NCI-H526 treated with DMSO at 0.1 percent for 48 hours (cell line): Measurements from ENCODE around the gene HSPG2.

Experiments used
- DNase-seq: peaks from one replicate; lab custom pipeline; 2025; lab: John Stamatoyannopoulos, UW

The HSPG2 gene

GRCh38 chr1:21898326-21899200 lies 38.5 kb downstream of the HSPG2 start:
- DNase-seq = no peak

GRCh38 chr1:21897844-21898243 lies 39.3 kb downstream of the HSPG2 start:
- DNase-seq = no peak

- DNase-seq = no peak
Measured at GRCh38 chr1:21896652-21897532, 40.2 kb downstream of the HSPG2 start.

GRCh38 chr1:21896026-21896425 lies 41.1 kb downstream of the HSPG2 start:
- DNase-seq = no peak

GRCh38 chr1:21894034-21894881 lies 42.9 kb downstream of the HSPG2 start:
- DNase-seq = no peak

GRCh38 chr1:21893046-21893805 lies 43.9 kb downstream of the HSPG2 start:
- DNase-seq = no peak

GRCh38 chr1:21891621-21892479 lies 45.3 kb downstream of the HSPG2 start:
- no peak for DNase-seq

- no peak for DNase-seq
Measured at GRCh38 chr1:21891081-21891480, 46.0 kb downstream of the HSPG2 start.

GRCh38 chr1:21888500-21888899 lies 48.6 kb downstream of the HSPG2 start:
- DNase-seq = no peak

GRCh38 chr1:21887796-21888195 lies 49.3 kb downstream of the HSPG2 start:
- no peak for DNase-seq

GRCh38 chr1:21887216-21887736 lies 49.8 kb downstream of the HSPG2 start:
- DNase-seq = no peak

- no peak for DNase-seq
Measured at GRCh38 chr1:21886486-21887215, 50.5 kb downstream of the HSPG2 start.

GRCh38 chr1:21885236-21886037 lies 51.7 kb downstream of the HSPG2 start:
- no peak for DNase-seq

- no peak for DNase-seq
Measured at GRCh38 chr1:21884456-21885235, 52.5 kb downstream of the HSPG2 start.

GRCh38 chr1:21882721-21883415 lies 54.2 kb downstream of the HSPG2 start:
- no peak for DNase-seq

GRCh38 chr1:21881250-21881649 lies 55.9 kb downstream of the HSPG2 start:
- no peak for DNase-seq

- DNase-seq = no peak
Measured at GRCh38 chr1:21880619-21880970, 56.5 kb downstream of the HSPG2 start.
